ENCODE measurements around the gene C8B. TPM values are rescaled to one million over a fixed set of nuclear protein-coding genes. Genes with fewer than 3 reads are reported as not detected.

C8B gene
- total RNA-seq, 1 experiment from 2014 or later, result not detected

DNA sequence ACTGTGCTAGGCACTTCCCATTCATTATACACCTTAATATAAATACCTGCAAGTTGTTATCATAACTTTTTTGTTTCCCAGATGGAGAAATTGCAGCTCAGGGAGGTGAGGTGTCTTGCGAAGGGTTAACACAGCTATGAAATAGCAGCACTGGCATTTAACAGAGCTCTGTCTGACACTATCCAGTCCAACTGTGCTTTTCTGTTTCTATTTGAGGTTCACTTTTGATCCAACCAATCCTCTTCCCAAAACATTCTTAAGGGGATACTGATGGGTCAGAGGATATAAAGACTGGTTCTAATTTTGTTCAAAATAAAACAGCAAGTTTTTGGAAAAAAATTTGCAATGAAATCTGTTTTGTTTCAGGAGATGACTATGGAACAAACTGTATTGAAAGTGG, 46.5 kb upstream of the C8B start:
- POLR2A ChIA-PET, result no interaction called here
- Mint-ChIP-seq H3K27ac (ENCODE audit: unreplicated experiment) (no peak overlapping the region), H3K27me3 (ENCODE audit: insufficient read depth, unreplicated experiment) (no peaks in the 10 kb centered on the region), H3K4me3 (ENCODE audit: unreplicated experiment) (no peak overlapping the region), H3K4me1 (ENCODE audit: low read depth, unreplicated experiment) (peaks cover 2% of the 10 kb centered on the region), H3K36me3 (ENCODE audit: insufficient read depth, unreplicated experiment) (no peaks in the 10 kb centered on the region), H3K9me3 (ENCODE audit: unreplicated experiment) (no peaks in the 10 kb centered on the region)
- intact Hi-C loops (cut with micrococcal nuclease; ENCODE audit: unreplicated experiment), result no loop called here
- Histone ChIP-seq H3K36me3 (ENCODE audit: control insufficient read depth, insufficient read depth, low read length) (no peaks in the 10 kb centered on the region), H3K4me3 (ENCODE audit: low read depth, low read length) (no peak overlapping the region), H3K4me1 (no peaks in the 10 kb centered on the region), H3K27me3 (replicated peaks; ENCODE audit: control insufficient read depth, insufficient read depth, low read length) (no peaks in the 10 kb centered on the region), H3K9me3 (no peaks in the 10 kb centered on the region)
- TF ChIP-seq, protein P1, sequence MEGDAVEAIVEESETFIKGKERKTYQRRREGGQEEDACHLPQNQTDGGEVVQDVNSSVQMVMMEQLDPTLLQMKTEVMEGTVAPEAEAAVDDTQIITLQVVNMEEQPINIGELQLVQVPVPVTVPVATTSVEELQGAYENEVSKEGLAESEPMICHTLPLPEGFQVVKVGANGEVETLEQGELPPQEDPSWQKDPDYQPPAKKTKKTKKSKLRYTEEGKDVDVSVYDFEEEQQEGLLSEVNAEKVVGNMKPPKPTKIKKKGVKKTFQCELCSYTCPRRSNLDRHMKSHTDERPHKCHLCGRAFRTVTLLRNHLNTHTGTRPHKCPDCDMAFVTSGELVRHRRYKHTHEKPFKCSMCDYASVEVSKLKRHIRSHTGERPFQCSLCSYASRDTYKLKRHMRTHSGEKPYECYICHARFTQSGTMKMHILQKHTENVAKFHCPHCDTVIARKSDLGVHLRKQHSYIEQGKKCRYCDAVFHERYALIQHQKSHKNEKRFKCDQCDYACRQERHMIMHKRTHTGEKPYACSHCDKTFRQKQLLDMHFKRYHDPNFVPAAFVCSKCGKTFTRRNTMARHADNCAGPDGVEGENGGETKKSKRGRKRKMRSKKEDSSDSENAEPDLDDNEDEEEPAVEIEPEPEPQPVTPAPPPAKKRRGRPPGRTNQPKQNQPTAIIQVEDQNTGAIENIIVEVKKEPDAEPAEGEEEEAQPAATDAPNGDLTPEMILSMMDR (IDR thresholded peaks at IDR 0.05; ENCODE audit: insufficient read depth in 1 of 2, low read depth in 1 of 2, low read length in 1 of 2, severe bottlenecking in 1 of 2, unreplicated experiment in 1 of 2), result no peak
- CTCF ChIA-PET, result no interaction called here
- BruUV-seq (replicated peaks), result no TSS peak
- DNase-seq, result no peak

DNA sequence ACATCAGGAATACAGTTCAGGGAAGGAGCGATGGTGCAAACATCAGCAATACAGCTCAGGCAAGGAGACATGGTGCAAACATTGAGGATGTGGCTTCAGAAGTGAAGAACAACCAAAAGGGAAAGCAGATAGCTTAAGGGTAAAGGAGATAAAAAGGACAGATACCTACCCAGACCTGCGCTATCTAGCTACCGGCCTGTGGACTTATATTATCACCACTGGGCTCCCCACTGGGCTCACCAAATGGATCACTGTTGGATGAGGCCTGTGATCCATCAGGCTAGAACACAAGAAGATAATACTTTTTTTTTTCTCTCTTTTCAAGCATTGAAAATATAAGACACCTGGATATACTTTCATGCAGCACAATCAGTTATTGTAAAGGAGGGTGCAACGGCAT, 44.7 kb upstream of the C8B start:
- ChIA-PET POLR2A (no interaction called here), CTCF (interaction anchor here (0.6 kb wide), 1 partner anchor 24 kb away, joined by 4 read pairs; no protein-coding TSS in a partner anchor)
- TF ChIP-seq, protein P1 (IDR thresholded peaks at IDR 0.05; ENCODE audit: insufficient read depth in 1 of 2, low read depth in 1 of 2, low read length in 1 of 2, severe bottlenecking in 1 of 2, unreplicated experiment in 1 of 2), result no peak
- Histone ChIP-seq H3K36me3 (ENCODE audit: control insufficient read depth, insufficient read depth, low read length) (no peaks in the 10 kb centered on the region), H3K4me1 (no peaks in the 10 kb centered on the region), H3K27me3 (replicated peaks; ENCODE audit: control insufficient read depth, insufficient read depth, low read length) (no peaks in the 10 kb centered on the region), H3K9me3 (no peaks in the 10 kb centered on the region), H3K4me3 (ENCODE audit: low read depth, low read length) (no peak overlapping the region)
- Mint-ChIP-seq H3K27ac (ENCODE audit: unreplicated experiment) (no peak overlapping the region), H3K9me3 (ENCODE audit: unreplicated experiment) (no peaks in the 10 kb centered on the region), H3K36me3 (ENCODE audit: insufficient read depth, unreplicated experiment) (no peaks in the 10 kb centered on the region), H3K27me3 (ENCODE audit: insufficient read depth, unreplicated experiment) (no peaks in the 10 kb centered on the region), H3K4me3 (ENCODE audit: unreplicated experiment) (no peak overlapping the region), H3K4me1 (ENCODE audit: low read depth, unreplicated experiment) (peaks cover 7% of the 10 kb centered on the region)
- no TSS peak for BruUV-seq (replicated peaks)
- intact Hi-C loops (cut with micrococcal nuclease; ENCODE audit: unreplicated experiment), result no loop called here
- no peak for DNase-seq

DNA sequence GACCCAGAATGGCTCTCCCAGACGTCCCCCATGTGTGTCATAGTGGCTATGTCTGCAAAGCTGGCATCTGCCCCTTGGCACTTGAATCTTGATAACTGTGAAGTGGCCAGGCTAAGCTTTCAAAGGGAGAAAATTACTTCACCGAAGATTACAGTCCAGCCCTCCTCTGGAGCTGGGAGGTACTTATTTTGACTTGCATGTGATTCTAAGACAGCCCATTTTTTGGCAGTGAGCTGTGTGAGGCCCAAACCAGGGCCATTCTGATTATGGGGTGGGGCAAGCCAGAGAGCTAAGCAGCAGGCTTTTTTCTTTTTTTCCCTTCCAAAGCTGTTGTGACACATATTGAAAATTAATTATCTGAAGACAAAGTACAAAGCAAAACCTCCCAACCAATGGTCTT, 42.1 kb upstream of the C8B start:
- Histone ChIP-seq H3K4me3 (ENCODE audit: low read depth, low read length) (no peak overlapping the region), H3K36me3 (ENCODE audit: control insufficient read depth, insufficient read depth, low read length) (no peaks in the 10 kb centered on the region), H3K4me1 (no peaks in the 10 kb centered on the region), H3K27me3 (replicated peaks; ENCODE audit: control insufficient read depth, insufficient read depth, low read length) (no peaks in the 10 kb centered on the region), H3K9me3 (no peaks in the 10 kb centered on the region)
- ChIA-PET POLR2A (no interaction called here), CTCF (interaction anchor here (0.6 kb wide), 1 partner anchor 1156 kb away, joined by 3 read pairs; no protein-coding TSS in a partner anchor)
- Mint-ChIP-seq H3K4me1 (ENCODE audit: low read depth, unreplicated experiment) (peaks cover 11% of the 10 kb centered on the region), H3K9me3 (ENCODE audit: unreplicated experiment) (no peaks in the 10 kb centered on the region), H3K4me3 (ENCODE audit: unreplicated experiment) (no peak overlapping the region), H3K27me3 (ENCODE audit: insufficient read depth, unreplicated experiment) (no peaks in the 10 kb centered on the region), H3K27ac (ENCODE audit: unreplicated experiment) (no peak overlapping the region), H3K36me3 (ENCODE audit: insufficient read depth, unreplicated experiment) (no peaks in the 10 kb centered on the region)
- intact Hi-C loops (cut with micrococcal nuclease; ENCODE audit: unreplicated experiment), result no loop called here
- no peak for DNase-seq
- no TSS peak for BruUV-seq (replicated peaks)
- TF ChIP-seq, protein P1 (IDR thresholded peaks at IDR 0.05; ENCODE audit: insufficient read depth in 1 of 2, low read depth in 1 of 2, low read length in 1 of 2, severe bottlenecking in 1 of 2, unreplicated experiment in 1 of 2), result no peak

Data from Caco-2 (cell line).